Large intestine (tissue), 3 donors: Measurements from ENCODE around the gene KRT38. TPM values are rescaled to one million over a fixed set of nuclear protein-coding genes. Genes with fewer than 3 reads are reported as not detected.

Experiments
- DNase-seq, 2 donors: peaks; one replicate each; pipeline versions ENCODE4 v3.0.0 to v3.0.0-alpha.2; 2013
- H3K27ac ChIP-seq: one replicate; pipeline ENCODE4 v1.5.1; 2013; ENCODE audit warnings: low read length
- H3K27me3 ChIP-seq: 2 replicates; pipeline ENCODE4 v1.6.1; 2013; ENCODE audit warnings: low read length; ENCODE audit not compliant: control insufficient read depth, insufficient read depth
- H3K36me3 ChIP-seq: 2 replicates; pipeline ENCODE4 v1.6.1; 2013; ENCODE audit warnings: low read length; ENCODE audit not compliant: control insufficient read depth, insufficient read depth
- H3K4me1 ChIP-seq: one replicate; pipeline ENCODE4 v1.6.1; 2013; ENCODE audit warnings: low read length; ENCODE audit not compliant: control insufficient read depth, insufficient read depth
- H3K4me3 ChIP-seq: one replicate; pipeline ENCODE4 v1.5.1; 2013; ENCODE audit warnings: low read length
- H3K9me3 ChIP-seq: one replicate; pipeline ENCODE4 v1.6.1; 2013; ENCODE audit warnings: mild to moderate bottlenecking, low read depth, low read length, moderate library complexity; ENCODE audit not compliant: control insufficient read depth
- WGBS: methylation state at CpG from one replicate; pipeline ENCODE4 v1.1.5; 2013; ENCODE audit warnings: low lambda C conversion rate; ENCODE audit not compliant: insufficient coverage; 5-methylcytosine and 5-hydroxymethylcytosine counted together
- polyA plus RNA-seq: library from polyadenylated mRNA; unstranded; fragments of 120-200 nt; gene quantifications from one replicate; pipeline ENCODE4 v1.2.1, GENCODE V29; 2013

KRT38 gene
- polyA plus RNA-seq, 1 donor = not detected

GRCh38 chr17:41480136-41480535, 39.4 kb upstream of the KRT38 start:
- no peaks in the 10 kb centered on the region for H3K9me3 ChIP-seq
- no peaks in the 10 kb centered on the region for H3K4me1 ChIP-seq
- H3K36me3 ChIP-seq = no peaks in the 10 kb centered on the region
- no peak overlapping the region for H3K27ac ChIP-seq
- no peak overlapping the region for H3K4me3 ChIP-seq
- no CpG with 5 or more reads among the region's 2 CpGs for WGBS
- DNase-seq = no peak
- H3K27me3 ChIP-seq = peaks cover 4% of the 10 kb centered on the region

GRCh38 chr17:41478237-41478636, 37.5 kb upstream of the KRT38 start:
- WGBS = no CpG with 5 or more reads among the region's 8 CpGs
- H3K27me3 ChIP-seq = peaks cover 2% of the 10 kb centered on the region
- H3K4me3 ChIP-seq = no peak overlapping the region
- no peaks in the 10 kb centered on the region for H3K36me3 ChIP-seq
- DNase-seq = no peak
- no peaks in the 10 kb centered on the region for H3K4me1 ChIP-seq
- H3K9me3 ChIP-seq = no peaks in the 10 kb centered on the region
- H3K27ac ChIP-seq = no peak overlapping the region

- Histone ChIP-seq H3K4me3 (no peak overlapping the region), H3K9me3 (no peaks in the 10 kb centered on the region), H3K27ac (no peak overlapping the region), H3K27me3 (peaks cover 2% of the 10 kb centered on the region), H3K36me3 (no peaks in the 10 kb centered on the region), H3K4me1 (no peaks in the 10 kb centered on the region)
- WGBS = no CpG with 5 or more reads among the region's 22 CpGs
- no peak for DNase-seq
These were observed 36.4 kb upstream of the KRT38 start for GRCh38 chr17:41476866-41477815.

- H3K4me1 ChIP-seq = no peaks in the 10 kb centered on the region
- peaks cover 2% of the 10 kb centered on the region for H3K27me3 ChIP-seq
- no peaks in the 10 kb centered on the region for H3K36me3 ChIP-seq
- no peak overlapping the region for H3K27ac ChIP-seq
- WGBS = no CpG with 5 or more reads among the region's 4 CpGs
- no peaks in the 10 kb centered on the region for H3K9me3 ChIP-seq
- no peak overlapping the region for H3K4me3 ChIP-seq
- no peak for DNase-seq
These were observed 34.6 kb upstream of the KRT38 start for GRCh38 chr17:41475421-41475820.

- no peak overlapping the region for H3K27ac ChIP-seq
- no peaks in the 10 kb centered on the region for H3K36me3 ChIP-seq
- no peak for DNase-seq
- no CpG with 5 or more reads among the region's 8 CpGs for WGBS
- H3K27me3 ChIP-seq = peaks cover 2% of the 10 kb centered on the region
- H3K9me3 ChIP-seq = no peaks in the 10 kb centered on the region
- H3K4me1 ChIP-seq = no peaks in the 10 kb centered on the region
- no peak overlapping the region for H3K4me3 ChIP-seq
These were observed 34.1 kb upstream of the KRT38 start for GRCh38 chr17:41474863-41475262.

GRCh38 chr17:41468346-41468745, 27.6 kb upstream of the KRT38 start:
- Histone ChIP-seq H3K36me3 (no peaks in the 10 kb centered on the region), H3K27ac (no peak overlapping the region), H3K9me3 (no peaks in the 10 kb centered on the region), H3K4me1 (no peaks in the 10 kb centered on the region), H3K27me3 (no peaks in the 10 kb centered on the region), H3K4me3 (no peak overlapping the region)
- no peak for DNase-seq

- H3K9me3 ChIP-seq = no peaks in the 10 kb centered on the region
- WGBS = no CpG with 5 or more reads among the region's 4 CpGs
- no peak for DNase-seq
These were observed 26.8 kb upstream of the KRT38 start for GRCh38 chr17:41467561-41467960.

GRCh38 chr17:41466988-41467387, 26.2 kb upstream of the KRT38 start, which contains the start of gene KRT32:
TSS of gene KRT32 (minus strand) at chr17:41467386. CDS start at chr17:41467325, 61 bp downstream.
- no peak for DNase-seq
- H3K27me3 ChIP-seq = no peaks in the 10 kb centered on the region
- no peaks in the 10 kb centered on the region for H3K36me3 ChIP-seq
- no peaks in the 10 kb centered on the region for H3K9me3 ChIP-seq
- no CpG with 5 or more reads among the region's 14 CpGs for WGBS
- H3K4me3 ChIP-seq = no peak within 1 kb of the TSS
- no peaks in the 10 kb centered on the region for H3K4me1 ChIP-seq
- no peak within 1 kb of the TSS for H3K27ac ChIP-seq

More at GRCh38 chr17:41467561-41467960, 26.8 kb upstream of the KRT38 start:
- Histone ChIP-seq H3K36me3 (no peaks in the 10 kb centered on the region), H3K27ac (no peak overlapping the region), H3K4me3 (no peak overlapping the region), H3K4me1 (no peaks in the 10 kb centered on the region), H3K27me3 (no peaks in the 10 kb centered on the region)

- no peak for DNase-seq
- H3K27ac ChIP-seq = no peak overlapping the region
- H3K36me3 ChIP-seq = no peaks in the 10 kb centered on the region
- no peaks in the 10 kb centered on the region for H3K4me1 ChIP-seq
- peaks cover 2% of the 10 kb centered on the region for H3K27me3 ChIP-seq
- H3K9me3 ChIP-seq = no peaks in the 10 kb centered on the region
- WGBS = no CpG with 5 or more reads among the region's 6 CpGs
- no peak overlapping the region for H3K4me3 ChIP-seq
These were observed 23.9 kb upstream of the KRT38 start for GRCh38 chr17:41464682-41465081.

- Histone ChIP-seq H3K4me1 (no peaks in the 10 kb centered on the region), H3K27me3 (peaks cover 2% of the 10 kb centered on the region), H3K36me3 (no peaks in the 10 kb centered on the region), H3K4me3 (no peak overlapping the region), H3K9me3 (no peaks in the 10 kb centered on the region), H3K27ac (no peak overlapping the region)
- no peak for DNase-seq
- no CpG with 5 or more reads among the region's 11 CpGs for WGBS
These were observed 23.4 kb upstream of the KRT38 start for GRCh38 chr17:41464173-41464572.

GRCh38 chr17:41463746-41464145, 23.0 kb upstream of the KRT38 start:
- H3K27ac ChIP-seq = no peak overlapping the region
- no peak for DNase-seq
- no peaks in the 10 kb centered on the region for H3K4me1 ChIP-seq
- no peaks in the 10 kb centered on the region for H3K36me3 ChIP-seq
- H3K9me3 ChIP-seq = no peaks in the 10 kb centered on the region
- WGBS = no CpG with 5 or more reads among the region's 8 CpGs
- H3K27me3 ChIP-seq = peaks cover 2% of the 10 kb centered on the region
- no peak overlapping the region for H3K4me3 ChIP-seq
